Measurements from ENCODE around the gene NACA.

GRCh38 chr12:56713345-56713744, 11.8 kb downstream of the NACA start:
- TF ChIP-seq POLR2A (IDR thresholded peaks at IDR 0.05): no peak
- no peak for TF ChIP-seq POLR2AphosphoS5 (IDR thresholded peaks at IDR 0.05)
- TF ChIP-seq, protein P1, sequence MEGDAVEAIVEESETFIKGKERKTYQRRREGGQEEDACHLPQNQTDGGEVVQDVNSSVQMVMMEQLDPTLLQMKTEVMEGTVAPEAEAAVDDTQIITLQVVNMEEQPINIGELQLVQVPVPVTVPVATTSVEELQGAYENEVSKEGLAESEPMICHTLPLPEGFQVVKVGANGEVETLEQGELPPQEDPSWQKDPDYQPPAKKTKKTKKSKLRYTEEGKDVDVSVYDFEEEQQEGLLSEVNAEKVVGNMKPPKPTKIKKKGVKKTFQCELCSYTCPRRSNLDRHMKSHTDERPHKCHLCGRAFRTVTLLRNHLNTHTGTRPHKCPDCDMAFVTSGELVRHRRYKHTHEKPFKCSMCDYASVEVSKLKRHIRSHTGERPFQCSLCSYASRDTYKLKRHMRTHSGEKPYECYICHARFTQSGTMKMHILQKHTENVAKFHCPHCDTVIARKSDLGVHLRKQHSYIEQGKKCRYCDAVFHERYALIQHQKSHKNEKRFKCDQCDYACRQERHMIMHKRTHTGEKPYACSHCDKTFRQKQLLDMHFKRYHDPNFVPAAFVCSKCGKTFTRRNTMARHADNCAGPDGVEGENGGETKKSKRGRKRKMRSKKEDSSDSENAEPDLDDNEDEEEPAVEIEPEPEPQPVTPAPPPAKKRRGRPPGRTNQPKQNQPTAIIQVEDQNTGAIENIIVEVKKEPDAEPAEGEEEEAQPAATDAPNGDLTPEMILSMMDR (IDR thresholded peaks at IDR 0.05): no peak

Data from breast epithelium (tissue), 3 donors.